Nephron progenitor cell (in vitro differentiated cells): ENCODE data around the gene SIX2.

Experiments
- DNase-seq: peaks from one replicate; pipeline ENCODE4 v3.0.0; 2021
- H3K27ac Mint-ChIP-seq: 2 replicates; pipeline ENCODE4 v1.8.0; 2021; ENCODE audit warnings: mild to moderate bottlenecking, moderate library complexity, mixed read lengths
- H3K27me3 Mint-ChIP-seq: 2 replicates; pipeline ENCODE4 v1.8.0; 2021; ENCODE audit warnings: mild to moderate bottlenecking, low read depth, mixed read lengths; ENCODE audit not compliant: poor library complexity
- H3K36me3 Mint-ChIP-seq: 2 replicates; pipeline ENCODE4 v1.8.0; 2021; ENCODE audit warnings: low read depth, mixed read lengths
- H3K4me1 Mint-ChIP-seq: 2 replicates; pipeline ENCODE4 v1.8.0; 2021; ENCODE audit warnings: mixed read lengths
- H3K4me3 Mint-ChIP-seq: 2 replicates; pipeline ENCODE4 v1.8.0; 2021; ENCODE audit warnings: mild to moderate bottlenecking, moderate library complexity, mixed read lengths
- H3K9me3 Mint-ChIP-seq: 2 replicates; pipeline ENCODE4 v1.8.0; 2021; ENCODE audit warnings: mild to moderate bottlenecking, moderate library complexity, mixed read lengths
- CTCF ChIP-seq: fragments of 200-600 bp; sonication (generic); IDR thresholded peaks from 2 replicates; pipeline ENCODE4 v1.5.0; 2021; ENCODE audit warnings: antibody characterized with exemption

Gene SIX2

GRCh38 chr2:44955593-44956392, 53.5 kb downstream of the SIX2 start:
- Mint-ChIP-seq H3K4me1 (peaks cover 48% of the 10 kb centered on the region), H3K36me3 (no peaks in the 10 kb centered on the region), H3K27ac (no peak overlapping the region), H3K9me3 (peaks cover 4% of the 10 kb centered on the region), H3K4me3 (peak overlapping the region; percentile 78), H3K27me3 (peaks cover 100% of the 10 kb centered on the region)
- TF ChIP-seq CTCF = peak; percentile 85
- peak; percentile 94 for DNase-seq
